WTC11 (cell line): ENCODE measurements around the gene ARHGDIG. TPM values are rescaled to one million over a fixed set of nuclear protein-coding genes. Genes with fewer than 3 reads are reported as not detected.

Source experiments
- ATAC-seq: fragments of 200-7000 bp; cut with Tn5 transposase; 2 replicates; pipeline ENCODE4 v1.10.0; 2021; ENCODE audit warnings: mild to moderate bottlenecking, moderate library complexity
- CTCF ChIA-PET: fragments of 300-600 bp; sonication (Branson Sonifier 250); formaldehyde crosslinking; loops from one replicate; lab custom pipeline; 2021; ENCODE audit warnings: antibody characterized with exemption; lab: Charles Lee
- POLR2A ChIA-PET: fragments of 350-600 bp; sonication (Branson Sonifier 250); formaldehyde crosslinking; loops from one replicate; lab custom pipeline; 2021; ENCODE audit warnings: antibody characterized with exemption; lab: Charles Lee
- DNase-seq: peaks from one replicate; pipeline ENCODE4 v3.0.0; 2021; ENCODE audit warnings: low spot score
- H3K27ac Mint-ChIP-seq: 2 replicates; pipeline ENCODE4 v1.8.0; 2021; ENCODE audit warnings: mixed read lengths
- H3K27me3 Mint-ChIP-seq: 2 replicates; pipeline ENCODE4 v1.8.0; 2021; ENCODE audit warnings: low read depth, mild to moderate bottlenecking, moderate library complexity, mixed read lengths
- H3K36me3 Mint-ChIP-seq: 2 replicates; pipeline ENCODE4 v1.8.0; 2021; ENCODE audit warnings: mixed read lengths
- H3K4me1 Mint-ChIP-seq: 2 replicates; pipeline ENCODE4 v1.8.0; 2022; ENCODE audit warnings: mixed read lengths
- H3K4me3 Mint-ChIP-seq: 2 replicates; pipeline ENCODE4 v1.8.0; 2021; ENCODE audit warnings: mild to moderate bottlenecking, moderate library complexity, mixed read lengths
- H3K9me3 Mint-ChIP-seq: 2 replicates; pipeline ENCODE4 v1.8.0; 2021; ENCODE audit warnings: mixed read lengths
- GRHL2 ChIP-seq: fragments of 250-450 bp; sonication (Bioruptor Pico); IDR thresholded peaks from 2 replicates; pipeline ENCODE4 v1.8.0; 2022; ENCODE audit warnings: mild to moderate bottlenecking, moderate library complexity; ENCODE audit not compliant: insufficient replicate concordance, severe bottlenecking
- HMGA2 ChIP-seq: fragments of 250-450 bp; sonication (Bioruptor Pico); IDR thresholded peaks from 2 replicates; pipeline ENCODE4 v1.4.0; 2021; ENCODE audit warnings: mild to moderate bottlenecking, moderate library complexity
- IRF2 ChIP-seq: sonication (generic); formaldehyde crosslinking; IDR thresholded peaks from 2 replicates; pipeline ENCODE4 v1.8.0; 2022; ENCODE audit warnings: low read depth, missing genetic modification reagents, borderline replicate concordance
- RORB ChIP-seq: fragments of 250-450 bp; sonication (Bioruptor Pico); IDR thresholded peaks from 2 replicates; pipeline ENCODE4 v1.9.0; 2021; ENCODE audit warnings: mild to moderate bottlenecking
- TP53 ChIP-seq: sonication (generic); formaldehyde crosslinking; IDR thresholded peaks from 2 replicates; pipeline ENCODE4 v1.8.1; 2023; ENCODE audit warnings: mild to moderate bottlenecking, missing genetic modification reagents
- USF1 ChIP-seq: sonication (generic); formaldehyde crosslinking; IDR thresholded peaks from 2 replicates; pipeline ENCODE4 v1.8.0; 2022; ENCODE audit warnings: mild to moderate bottlenecking, missing genetic modification reagents
- ZNF317 ChIP-seq: sonication (generic); formaldehyde crosslinking; IDR thresholded peaks from 2 replicates; pipeline ENCODE4 v1.8.1; 2023; ENCODE audit warnings: low read depth, mild to moderate bottlenecking, moderate library complexity, missing genetic modification reagents, borderline replicate concordance
- total RNA-seq: library from RNA; stranded (reverse); gene quantifications from 3 replicates; pipeline ENCODE4 v1.2.3, GENCODE V29; 2021
- TF ChIP-seq, protein P1 (sequence below): fragments of 250-450 bp; sonication (Bioruptor Pico); IDR thresholded peaks from 2 replicates; pipeline ENCODE4 v1.9.0; 2021; ENCODE audit warnings: mild to moderate bottlenecking, borderline replicate concordance
- TF ChIP-seq, protein P2 (sequence below): sonication (generic); formaldehyde crosslinking; IDR thresholded peaks from 2 replicates; pipeline ENCODE4 v1.8.0; 2023; ENCODE audit warnings: missing genetic modification reagents, mild to moderate bottlenecking, borderline replicate concordance
- TF ChIP-seq, protein P3 (sequence below): fragments of 250-450 bp; sonication (Bioruptor Pico); IDR thresholded peaks from 2 replicates; pipeline ENCODE4 v1.9.0; 2021; ENCODE audit warnings: mild to moderate bottlenecking
- TF ChIP-seq, protein P4 (sequence below): sonication (generic); formaldehyde crosslinking; conservative IDR thresholded peaks from 2 replicates; pipeline ENCODE4 v1.8.1; 2023; ENCODE audit warnings: mild to moderate bottlenecking, low read depth, missing genetic modification reagents, moderate library complexity

ARHGDIG gene
- total RNA-seq, 1 experiment from 2014 or later: 4.0 TPM

DNA sequence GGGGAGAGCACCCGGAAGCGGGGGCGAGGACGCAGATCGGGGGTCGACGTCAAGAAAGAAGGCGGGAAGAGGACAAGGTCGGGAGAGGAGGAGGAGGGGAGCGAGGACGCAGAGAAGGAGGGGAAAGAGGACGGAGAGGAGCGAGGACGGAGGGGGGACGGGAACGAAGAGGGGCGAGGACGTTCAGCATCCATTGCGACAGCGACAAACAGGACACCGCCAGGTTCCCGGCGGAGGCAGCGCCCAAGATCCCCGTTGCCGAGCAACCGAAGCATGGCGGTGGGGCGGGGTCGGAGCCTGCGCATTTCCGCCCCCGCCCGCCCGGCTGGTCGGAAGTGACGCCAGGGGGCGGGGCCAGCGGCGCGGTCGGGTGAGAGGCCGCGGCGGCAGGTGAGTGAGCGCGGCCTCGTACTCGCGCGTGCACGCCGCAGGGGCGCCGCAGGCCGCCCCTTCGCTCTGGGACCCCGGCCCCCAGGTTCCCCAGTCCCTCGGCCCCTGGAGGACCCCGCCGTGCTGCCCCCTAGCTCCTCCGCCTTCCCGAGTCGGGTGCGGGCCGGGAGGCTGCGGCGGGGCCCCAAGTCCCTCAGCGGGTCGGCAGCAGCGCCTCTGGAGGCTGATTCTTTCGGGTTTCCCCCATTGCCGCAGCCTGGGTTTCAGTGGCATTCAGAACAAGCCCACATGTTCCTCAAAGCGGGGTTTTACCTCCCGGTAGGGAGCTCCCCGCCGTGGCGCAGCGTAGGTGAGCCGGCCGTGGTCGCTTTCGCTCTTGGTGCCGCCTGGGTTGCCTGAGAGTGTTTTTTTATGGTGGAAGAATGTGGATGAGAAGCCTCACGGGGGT is 45.7 kb upstream of the ARHGDIG start, which contains the start of gene FAM234A (continued):
- TF ChIP-seq, protein P1, sequence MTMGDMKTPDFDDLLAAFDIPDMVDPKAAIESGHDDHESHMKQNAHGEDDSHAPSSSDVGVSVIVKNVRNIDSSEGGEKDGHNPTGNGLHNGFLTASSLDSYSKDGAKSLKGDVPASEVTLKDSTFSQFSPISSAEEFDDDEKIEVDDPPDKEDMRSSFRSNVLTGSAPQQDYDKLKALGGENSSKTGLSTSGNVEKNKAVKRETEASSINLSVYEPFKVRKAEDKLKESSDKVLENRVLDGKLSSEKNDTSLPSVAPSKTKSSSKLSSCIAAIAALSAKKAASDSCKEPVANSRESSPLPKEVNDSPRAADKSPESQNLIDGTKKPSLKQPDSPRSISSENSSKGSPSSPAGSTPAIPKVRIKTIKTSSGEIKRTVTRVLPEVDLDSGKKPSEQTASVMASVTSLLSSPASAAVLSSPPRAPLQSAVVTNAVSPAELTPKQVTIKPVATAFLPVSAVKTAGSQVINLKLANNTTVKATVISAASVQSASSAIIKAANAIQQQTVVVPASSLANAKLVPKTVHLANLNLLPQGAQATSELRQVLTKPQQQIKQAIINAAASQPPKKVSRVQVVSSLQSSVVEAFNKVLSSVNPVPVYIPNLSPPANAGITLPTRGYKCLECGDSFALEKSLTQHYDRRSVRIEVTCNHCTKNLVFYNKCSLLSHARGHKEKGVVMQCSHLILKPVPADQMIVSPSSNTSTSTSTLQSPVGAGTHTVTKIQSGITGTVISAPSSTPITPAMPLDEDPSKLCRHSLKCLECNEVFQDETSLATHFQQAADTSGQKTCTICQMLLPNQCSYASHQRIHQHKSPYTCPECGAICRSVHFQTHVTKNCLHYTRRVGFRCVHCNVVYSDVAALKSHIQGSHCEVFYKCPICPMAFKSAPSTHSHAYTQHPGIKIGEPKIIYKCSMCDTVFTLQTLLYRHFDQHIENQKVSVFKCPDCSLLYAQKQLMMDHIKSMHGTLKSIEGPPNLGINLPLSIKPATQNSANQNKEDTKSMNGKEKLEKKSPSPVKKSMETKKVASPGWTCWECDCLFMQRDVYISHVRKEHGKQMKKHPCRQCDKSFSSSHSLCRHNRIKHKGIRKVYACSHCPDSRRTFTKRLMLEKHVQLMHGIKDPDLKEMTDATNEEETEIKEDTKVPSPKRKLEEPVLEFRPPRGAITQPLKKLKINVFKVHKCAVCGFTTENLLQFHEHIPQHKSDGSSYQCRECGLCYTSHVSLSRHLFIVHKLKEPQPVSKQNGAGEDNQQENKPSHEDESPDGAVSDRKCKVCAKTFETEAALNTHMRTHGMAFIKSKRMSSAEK: no peak
- TF ChIP-seq TP53: peak; percentile 16; the same call in 1 of the 2 replicates
- TF ChIP-seq, protein P2, sequence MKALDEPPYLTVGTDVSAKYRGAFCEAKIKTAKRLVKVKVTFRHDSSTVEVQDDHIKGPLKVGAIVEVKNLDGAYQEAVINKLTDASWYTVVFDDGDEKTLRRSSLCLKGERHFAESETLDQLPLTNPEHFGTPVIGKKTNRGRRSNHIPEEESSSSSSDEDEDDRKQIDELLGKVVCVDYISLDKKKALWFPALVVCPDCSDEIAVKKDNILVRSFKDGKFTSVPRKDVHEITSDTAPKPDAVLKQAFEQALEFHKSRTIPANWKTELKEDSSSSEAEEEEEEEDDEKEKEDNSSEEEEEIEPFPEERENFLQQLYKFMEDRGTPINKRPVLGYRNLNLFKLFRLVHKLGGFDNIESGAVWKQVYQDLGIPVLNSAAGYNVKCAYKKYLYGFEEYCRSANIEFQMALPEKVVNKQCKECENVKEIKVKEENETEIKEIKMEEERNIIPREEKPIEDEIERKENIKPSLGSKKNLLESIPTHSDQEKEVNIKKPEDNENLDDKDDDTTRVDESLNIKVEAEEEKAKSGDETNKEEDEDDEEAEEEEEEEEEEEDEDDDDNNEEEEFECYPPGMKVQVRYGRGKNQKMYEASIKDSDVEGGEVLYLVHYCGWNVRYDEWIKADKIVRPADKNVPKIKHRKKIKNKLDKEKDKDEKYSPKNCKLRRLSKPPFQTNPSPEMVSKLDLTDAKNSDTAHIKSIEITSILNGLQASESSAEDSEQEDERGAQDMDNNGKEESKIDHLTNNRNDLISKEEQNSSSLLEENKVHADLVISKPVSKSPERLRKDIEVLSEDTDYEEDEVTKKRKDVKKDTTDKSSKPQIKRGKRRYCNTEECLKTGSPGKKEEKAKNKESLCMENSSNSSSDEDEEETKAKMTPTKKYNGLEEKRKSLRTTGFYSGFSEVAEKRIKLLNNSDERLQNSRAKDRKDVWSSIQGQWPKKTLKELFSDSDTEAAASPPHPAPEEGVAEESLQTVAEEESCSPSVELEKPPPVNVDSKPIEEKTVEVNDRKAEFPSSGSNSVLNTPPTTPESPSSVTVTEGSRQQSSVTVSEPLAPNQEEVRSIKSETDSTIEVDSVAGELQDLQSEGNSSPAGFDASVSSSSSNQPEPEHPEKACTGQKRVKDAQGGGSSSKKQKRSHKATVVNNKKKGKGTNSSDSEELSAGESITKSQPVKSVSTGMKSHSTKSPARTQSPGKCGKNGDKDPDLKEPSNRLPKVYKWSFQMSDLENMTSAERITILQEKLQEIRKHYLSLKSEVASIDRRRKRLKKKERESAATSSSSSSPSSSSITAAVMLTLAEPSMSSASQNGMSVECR (CRISPR knock-in tag): 0 out of 2 replicates have a peak, but pooled peaks have one; percentile 20

DNA sequence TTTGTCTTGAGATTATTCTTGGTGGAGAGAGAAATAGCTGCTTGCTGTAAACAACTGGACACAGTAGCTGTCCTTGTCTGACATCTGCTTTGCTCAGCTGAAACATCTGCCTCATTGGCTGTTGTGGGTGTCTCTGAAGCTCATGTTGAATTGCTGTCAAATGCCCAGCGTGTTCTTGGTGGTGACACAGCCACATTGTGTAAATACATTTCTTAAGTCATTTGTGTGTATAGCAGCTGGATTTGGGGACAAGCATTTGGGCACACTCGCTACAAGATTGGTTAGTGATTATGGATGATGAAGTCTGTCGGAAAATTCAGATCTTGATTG is 40.5 kb upstream of the ARHGDIG start:
- peaks cover 6% of the 10 kb centered on the region for H3K36me3 Mint-ChIP-seq
- TF ChIP-seq, protein P3, sequence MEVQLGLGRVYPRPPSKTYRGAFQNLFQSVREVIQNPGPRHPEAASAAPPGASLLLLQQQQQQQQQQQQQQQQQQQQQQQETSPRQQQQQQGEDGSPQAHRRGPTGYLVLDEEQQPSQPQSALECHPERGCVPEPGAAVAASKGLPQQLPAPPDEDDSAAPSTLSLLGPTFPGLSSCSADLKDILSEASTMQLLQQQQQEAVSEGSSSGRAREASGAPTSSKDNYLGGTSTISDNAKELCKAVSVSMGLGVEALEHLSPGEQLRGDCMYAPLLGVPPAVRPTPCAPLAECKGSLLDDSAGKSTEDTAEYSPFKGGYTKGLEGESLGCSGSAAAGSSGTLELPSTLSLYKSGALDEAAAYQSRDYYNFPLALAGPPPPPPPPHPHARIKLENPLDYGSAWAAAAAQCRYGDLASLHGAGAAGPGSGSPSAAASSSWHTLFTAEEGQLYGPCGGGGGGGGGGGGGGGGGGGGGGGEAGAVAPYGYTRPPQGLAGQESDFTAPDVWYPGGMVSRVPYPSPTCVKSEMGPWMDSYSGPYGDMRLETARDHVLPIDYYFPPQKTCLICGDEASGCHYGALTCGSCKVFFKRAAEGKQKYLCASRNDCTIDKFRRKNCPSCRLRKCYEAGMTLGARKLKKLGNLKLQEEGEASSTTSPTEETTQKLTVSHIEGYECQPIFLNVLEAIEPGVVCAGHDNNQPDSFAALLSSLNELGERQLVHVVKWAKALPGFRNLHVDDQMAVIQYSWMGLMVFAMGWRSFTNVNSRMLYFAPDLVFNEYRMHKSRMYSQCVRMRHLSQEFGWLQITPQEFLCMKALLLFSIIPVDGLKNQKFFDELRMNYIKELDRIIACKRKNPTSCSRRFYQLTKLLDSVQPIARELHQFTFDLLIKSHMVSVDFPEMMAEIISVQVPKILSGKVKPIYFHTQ (CRISPR knock-in tag): no peak
- no peak for TF ChIP-seq USF1 (CRISPR knock-in tag)
- TF ChIP-seq IRF2 (CRISPR knock-in tag): no peak
- no peak for TF ChIP-seq HMGA2 (CRISPR knock-in tag)
- ChIA-PET CTCF (interaction anchor here (0.9 to 1.1 kb wide), 3 partner anchors 58 to 143 kb away, joined by 3 to 5 read pairs (median 3); no protein-coding TSS in a partner anchor), POLR2A (no interaction called here)
- H3K4me1 Mint-ChIP-seq: peaks cover 3% of the 10 kb centered on the region; the same call in 1 of the 2 replicates
- H3K4me3 Mint-ChIP-seq: no peak overlapping the region
- 0 out of 2 replicates have a peak, but pooled peaks cover 3% of the 10 kb centered on the region for H3K27me3 Mint-ChIP-seq
- no peak overlapping the region for H3K27ac Mint-ChIP-seq
- ATAC-seq (no peak), DNase-seq (no peak)
- no peaks in the 10 kb centered on the region for H3K9me3 Mint-ChIP-seq

DNA sequence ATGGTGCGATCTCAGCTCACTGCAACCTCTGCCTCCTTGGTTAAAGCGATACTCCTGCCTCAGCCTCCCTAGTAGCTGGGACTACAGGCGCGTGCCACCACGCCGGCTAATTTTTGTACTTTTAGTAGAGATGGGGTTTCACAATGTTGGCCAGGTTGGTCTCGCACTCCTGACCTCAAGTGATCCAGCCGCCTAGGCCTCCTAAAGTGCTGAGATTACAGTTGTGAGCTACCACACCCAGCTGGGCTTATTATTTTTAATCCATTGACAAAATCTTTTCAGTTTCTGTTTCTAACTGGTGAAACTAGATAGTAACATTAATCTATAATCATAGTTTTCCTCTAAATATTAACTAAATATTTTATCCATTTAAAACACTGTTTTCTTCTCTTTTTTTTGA is 39.8 kb upstream of the ARHGDIG start:
- H3K36me3 Mint-ChIP-seq: peaks cover 6% of the 10 kb centered on the region
- H3K27ac Mint-ChIP-seq: no peak overlapping the region
- ATAC-seq (no peak), DNase-seq (no peak)
- CTCF ChIA-PET: interaction anchor here (0.9 to 1.2 kb wide), 3 partner anchors 12 to 112 kb away, joined by 3 read pairs; no protein-coding TSS in a partner anchor
- POLR2A ChIA-PET: no interaction called here
- no peaks in the 10 kb centered on the region for H3K9me3 Mint-ChIP-seq
- H3K4me3 Mint-ChIP-seq: no peak overlapping the region
- peaks cover 1% of the 10 kb centered on the region; the same call in 1 of the 2 replicates for H3K4me1 Mint-ChIP-seq
- H3K27me3 Mint-ChIP-seq: no peaks in the 10 kb centered on the region
- TF ChIP-seq GRHL2 (CRISPR knock-in tag) (no peak), ZNF317 (CRISPR knock-in tag) (no peak), RORB (CRISPR knock-in tag) (no peak)
- TF ChIP-seq, protein P4, sequence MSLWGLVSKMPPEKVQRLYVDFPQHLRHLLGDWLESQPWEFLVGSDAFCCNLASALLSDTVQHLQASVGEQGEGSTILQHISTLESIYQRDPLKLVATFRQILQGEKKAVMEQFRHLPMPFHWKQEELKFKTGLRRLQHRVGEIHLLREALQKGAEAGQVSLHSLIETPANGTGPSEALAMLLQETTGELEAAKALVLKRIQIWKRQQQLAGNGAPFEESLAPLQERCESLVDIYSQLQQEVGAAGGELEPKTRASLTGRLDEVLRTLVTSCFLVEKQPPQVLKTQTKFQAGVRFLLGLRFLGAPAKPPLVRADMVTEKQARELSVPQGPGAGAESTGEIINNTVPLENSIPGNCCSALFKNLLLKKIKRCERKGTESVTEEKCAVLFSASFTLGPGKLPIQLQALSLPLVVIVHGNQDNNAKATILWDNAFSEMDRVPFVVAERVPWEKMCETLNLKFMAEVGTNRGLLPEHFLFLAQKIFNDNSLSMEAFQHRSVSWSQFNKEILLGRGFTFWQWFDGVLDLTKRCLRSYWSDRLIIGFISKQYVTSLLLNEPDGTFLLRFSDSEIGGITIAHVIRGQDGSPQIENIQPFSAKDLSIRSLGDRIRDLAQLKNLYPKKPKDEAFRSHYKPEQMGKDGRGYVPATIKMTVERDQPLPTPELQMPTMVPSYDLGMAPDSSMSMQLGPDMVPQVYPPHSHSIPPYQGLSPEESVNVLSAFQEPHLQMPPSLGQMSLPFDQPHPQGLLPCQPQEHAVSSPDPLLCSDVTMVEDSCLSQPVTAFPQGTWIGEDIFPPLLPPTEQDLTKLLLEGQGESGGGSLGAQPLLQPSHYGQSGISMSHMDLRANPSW: no peak
